HFFc6 (cell line): ENCODE results near the gene NDUFS8. TPM values are rescaled to one million over a fixed set of nuclear protein-coding genes. Genes with fewer than 3 reads are reported as not detected.

Source experiments
- DNase-seq: peaks from one replicate; pipeline ENCODE4 v3.0.0-alpha.2; 2018
- H3K27ac Mint-ChIP-seq: 2 replicates; pipeline ENCODE4 v1.8.0; 2020; ENCODE audit warnings: mild to moderate bottlenecking, mixed read lengths
- H3K27me3 Mint-ChIP-seq: 2 replicates; pipeline ENCODE4 v1.8.0; 2021; ENCODE audit warnings: mild to moderate bottlenecking, moderate library complexity, mixed read lengths; ENCODE audit not compliant: insufficient read depth
- H3K36me3 Mint-ChIP-seq: 2 replicates; pipeline ENCODE4 v1.8.0; 2021; ENCODE audit warnings: low read depth, mixed read lengths
- H3K4me1 Mint-ChIP-seq: 2 replicates; pipeline ENCODE4 v1.8.0; 2020; ENCODE audit warnings: low read depth, mixed read lengths
- H3K4me3 Mint-ChIP-seq: 2 replicates; pipeline ENCODE4 v1.8.0; 2020; ENCODE audit warnings: mild to moderate bottlenecking, moderate library complexity, mixed read lengths
- H3K9me3 Mint-ChIP-seq: 2 replicates; pipeline ENCODE4 v1.8.0; 2020; ENCODE audit warnings: mild to moderate bottlenecking, mixed read lengths
- CTCF ChIP-seq: fragments of 200-600 bp; sonication (generic); IDR thresholded peaks from 2 replicates; pipeline ENCODE4 v1.5.0; 2021; ENCODE audit warnings: antibody characterized with exemption, mild to moderate bottlenecking
- total RNA-seq, 6 experiments: library from RNA; stranded (reverse); fragmentation: NEBNext Ultra II Directional; extraction: Animal tissue kit (Norgen Biotek cat#: 25700); gene quantifications; 2 replicates in 1 of 6; 3 replicates in 5 of 6; pipeline ENCODE4 v1.2.3, GENCODE V29; 2021

NDUFS8 gene
- total RNA-seq, 6 experiments from 2014 or later: 221 to 236 (median 223) TPM

GRCh38 chr11:68052137-68052873 lies 21.8 kb downstream of the NDUFS8 start:
- H3K9me3 Mint-ChIP-seq: no peaks in the 10 kb centered on the region
- peaks cover 16% of the 10 kb centered on the region for H3K36me3 Mint-ChIP-seq
- no peak for DNase-seq
- TF ChIP-seq CTCF: no peak
- H3K27me3 Mint-ChIP-seq: peaks cover 4% of the 10 kb centered on the region
- H3K27ac Mint-ChIP-seq: no peak overlapping the region
- H3K4me1 Mint-ChIP-seq: peaks cover 4% of the 10 kb centered on the region; the same call in 1 of the 2 replicates
- H3K4me3 Mint-ChIP-seq: no peak overlapping the region

DNA sequence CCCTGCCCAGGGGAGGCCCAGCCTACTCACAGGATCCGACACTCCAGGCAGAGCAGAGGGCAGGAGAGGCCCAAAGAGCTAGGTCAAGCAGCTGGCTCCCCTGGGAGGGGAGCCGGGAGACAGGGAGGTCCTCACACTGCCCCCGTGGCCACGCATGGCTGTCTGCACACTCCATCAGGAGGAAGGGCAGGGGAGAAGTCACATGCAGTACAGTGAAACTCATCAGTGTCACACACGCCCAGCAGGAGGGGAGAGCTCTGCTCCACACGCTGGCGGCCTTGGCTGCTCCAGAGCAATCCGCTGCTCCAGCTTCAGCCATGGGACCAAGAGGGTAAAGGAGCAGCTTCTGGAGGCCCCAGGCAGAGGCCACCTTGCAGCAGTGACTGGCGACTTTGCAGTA lies 22.6 kb downstream of the NDUFS8 start:
- H3K9me3 Mint-ChIP-seq: no peaks in the 10 kb centered on the region
- peaks cover 4% of the 10 kb centered on the region for H3K27me3 Mint-ChIP-seq
- no peak for DNase-seq
- H3K4me1 Mint-ChIP-seq: peaks cover 4% of the 10 kb centered on the region; the same call in 1 of the 2 replicates
- TF ChIP-seq CTCF: no peak
- H3K27ac Mint-ChIP-seq: no peak overlapping the region
- H3K36me3 Mint-ChIP-seq: peaks cover 16% of the 10 kb centered on the region
- H3K4me3 Mint-ChIP-seq: no peak overlapping the region

- H3K36me3 Mint-ChIP-seq: peaks cover 16% of the 10 kb centered on the region
- H3K27ac Mint-ChIP-seq: peak overlapping the region; percentile 57; the same call in 1 of the 2 replicates
- H3K9me3 Mint-ChIP-seq: no peaks in the 10 kb centered on the region
- TF ChIP-seq CTCF: no peak
- no peak for DNase-seq
- H3K4me1 Mint-ChIP-seq: peaks cover 4% of the 10 kb centered on the region; the same call in 1 of the 2 replicates
- no peak overlapping the region; the same call in 1 of the 2 replicates for H3K4me3 Mint-ChIP-seq
- H3K27me3 Mint-ChIP-seq: peaks cover 6% of the 10 kb centered on the region
These were observed 23.7 kb downstream of the NDUFS8 start for GRCh38 chr11:68053981-68054812.

GRCh38 chr11:68056317-68057285 lies 26.1 kb downstream of the NDUFS8 start:
- H3K27ac Mint-ChIP-seq: no peak overlapping the region
- no peak overlapping the region for H3K4me3 Mint-ChIP-seq
- H3K4me1 Mint-ChIP-seq: peaks cover 4% of the 10 kb centered on the region; the same call in 1 of the 2 replicates
- TF ChIP-seq CTCF: no peak
- no peak for DNase-seq
- no peaks in the 10 kb centered on the region for H3K9me3 Mint-ChIP-seq
- H3K27me3 Mint-ChIP-seq: peaks cover 6% of the 10 kb centered on the region
- peaks cover 9% of the 10 kb centered on the region for H3K36me3 Mint-ChIP-seq

DNA sequence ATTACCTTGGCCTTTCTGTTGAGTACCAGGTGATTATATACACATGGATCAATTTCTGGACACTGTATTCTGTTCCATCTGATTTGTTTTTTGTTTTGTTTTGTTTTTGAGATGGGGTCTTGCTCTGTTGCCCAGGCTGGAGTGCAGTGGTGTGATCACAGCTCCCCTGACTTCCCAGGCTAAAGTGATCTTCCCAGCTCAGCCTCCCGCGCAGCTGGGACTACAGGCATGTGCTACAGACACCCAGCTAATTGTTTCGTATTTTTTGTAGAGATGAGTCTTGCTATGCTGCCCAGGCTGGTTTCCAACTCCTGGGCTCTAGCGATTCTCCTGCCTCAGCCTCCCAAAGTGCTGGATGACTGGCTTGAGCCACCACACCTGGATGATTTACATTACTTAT lies 27.3 kb downstream of the NDUFS8 start:
- Mint-ChIP-seq H3K27ac (no peak overlapping the region), H3K4me1 (peaks cover 4% of the 10 kb centered on the region; the same call in 1 of the 2 replicates), H3K4me3 (no peak overlapping the region), H3K36me3 (peaks cover 3% of the 10 kb centered on the region; the same call in 1 of the 2 replicates), H3K9me3 (no peaks in the 10 kb centered on the region), H3K27me3 (peaks cover 6% of the 10 kb centered on the region)
- TF ChIP-seq CTCF: no peak
- DNase-seq: no peak
